ENCODE measurements around the gene ANAPC5.

Gene ANAPC5

DNA sequence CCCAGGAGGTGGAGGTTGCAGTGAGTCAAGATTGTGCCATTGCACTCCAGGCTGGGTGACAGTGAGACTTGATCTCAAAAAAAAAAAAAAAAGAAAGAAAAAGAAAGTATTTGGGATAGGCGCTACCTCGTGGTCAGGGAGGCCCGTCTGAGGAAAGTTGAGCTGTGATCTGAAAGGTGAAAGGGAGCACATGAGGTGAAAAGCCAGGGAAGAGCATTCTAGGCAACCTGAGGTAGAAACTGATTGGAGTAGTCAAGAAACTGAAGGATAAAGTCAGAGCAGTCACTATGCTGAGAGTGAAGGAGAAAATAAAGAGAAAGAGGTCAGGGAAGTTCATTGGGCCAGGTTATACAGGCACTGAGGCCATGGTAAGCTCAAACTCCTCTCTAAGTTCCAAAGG is 7.7 kb downstream of the ANAPC5 start:
- no peak for ATAC-seq (ENCODE audit: low read depth)
- peaks cover 80% of the 10 kb centered on the region for H3K36me3 ChIP-seq (ENCODE audit: low read depth)
- peaks cover 2% of the 10 kb centered on the region for H3K9me3 ChIP-seq (ENCODE audit: severe bottlenecking)
- H3K4me3 ChIP-seq (ENCODE audit: severe bottlenecking), result no peak overlapping the region
- no peaks in the 10 kb centered on the region for H3K27me3 ChIP-seq (ENCODE audit: insufficient read depth, poor library complexity, severe bottlenecking)
- H3K27ac ChIP-seq (ENCODE audit: poor library complexity, severe bottlenecking), result no peak overlapping the region
- TF ChIP-seq, protein P1, sequence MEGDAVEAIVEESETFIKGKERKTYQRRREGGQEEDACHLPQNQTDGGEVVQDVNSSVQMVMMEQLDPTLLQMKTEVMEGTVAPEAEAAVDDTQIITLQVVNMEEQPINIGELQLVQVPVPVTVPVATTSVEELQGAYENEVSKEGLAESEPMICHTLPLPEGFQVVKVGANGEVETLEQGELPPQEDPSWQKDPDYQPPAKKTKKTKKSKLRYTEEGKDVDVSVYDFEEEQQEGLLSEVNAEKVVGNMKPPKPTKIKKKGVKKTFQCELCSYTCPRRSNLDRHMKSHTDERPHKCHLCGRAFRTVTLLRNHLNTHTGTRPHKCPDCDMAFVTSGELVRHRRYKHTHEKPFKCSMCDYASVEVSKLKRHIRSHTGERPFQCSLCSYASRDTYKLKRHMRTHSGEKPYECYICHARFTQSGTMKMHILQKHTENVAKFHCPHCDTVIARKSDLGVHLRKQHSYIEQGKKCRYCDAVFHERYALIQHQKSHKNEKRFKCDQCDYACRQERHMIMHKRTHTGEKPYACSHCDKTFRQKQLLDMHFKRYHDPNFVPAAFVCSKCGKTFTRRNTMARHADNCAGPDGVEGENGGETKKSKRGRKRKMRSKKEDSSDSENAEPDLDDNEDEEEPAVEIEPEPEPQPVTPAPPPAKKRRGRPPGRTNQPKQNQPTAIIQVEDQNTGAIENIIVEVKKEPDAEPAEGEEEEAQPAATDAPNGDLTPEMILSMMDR (IDR thresholded peaks at IDR 0.05; ENCODE audit: poor library complexity, severe bottlenecking), result no peak
- no peak for DNase-seq (ENCODE audit: low spot score)
- H3K4me1 ChIP-seq (ENCODE audit: insufficient read depth, poor library complexity, severe bottlenecking), result no peaks in the 10 kb centered on the region

DNA sequence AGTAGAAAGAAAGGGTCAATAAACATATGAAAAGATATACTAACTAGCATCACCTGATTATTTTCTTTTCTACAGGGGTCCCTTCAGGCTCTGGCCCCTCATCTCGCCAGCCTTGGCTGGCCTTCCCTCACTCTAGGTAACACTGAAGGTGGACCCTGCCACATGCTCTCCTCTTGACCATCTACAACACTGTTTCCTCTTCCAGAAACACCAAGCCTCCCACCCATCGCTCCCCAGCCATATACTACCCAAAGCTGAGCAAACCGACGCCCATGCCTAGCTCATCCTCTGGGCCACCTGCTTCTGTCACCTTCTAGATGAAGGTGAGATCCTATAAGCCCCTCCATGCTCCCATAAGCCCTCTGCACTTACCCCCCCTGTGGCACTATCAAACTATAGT is 14.8 kb downstream of the ANAPC5 start:
- no peak for ATAC-seq (ENCODE audit: low read depth)
- DNase-seq (ENCODE audit: low spot score), result no peak
- Histone ChIP-seq H3K36me3 (ENCODE audit: low read depth) (peaks cover 79% of the 10 kb centered on the region), H3K4me3 (ENCODE audit: severe bottlenecking) (no peak overlapping the region), H3K4me1 (ENCODE audit: insufficient read depth, poor library complexity, severe bottlenecking) (no peaks in the 10 kb centered on the region), H3K27ac (ENCODE audit: poor library complexity, severe bottlenecking) (no peak overlapping the region), H3K27me3 (ENCODE audit: insufficient read depth, poor library complexity, severe bottlenecking) (no peaks in the 10 kb centered on the region), H3K9me3 (ENCODE audit: severe bottlenecking) (peaks cover 2% of the 10 kb centered on the region)
- TF ChIP-seq, protein P1 (IDR thresholded peaks at IDR 0.05; ENCODE audit: poor library complexity, severe bottlenecking), result no peak

DNA sequence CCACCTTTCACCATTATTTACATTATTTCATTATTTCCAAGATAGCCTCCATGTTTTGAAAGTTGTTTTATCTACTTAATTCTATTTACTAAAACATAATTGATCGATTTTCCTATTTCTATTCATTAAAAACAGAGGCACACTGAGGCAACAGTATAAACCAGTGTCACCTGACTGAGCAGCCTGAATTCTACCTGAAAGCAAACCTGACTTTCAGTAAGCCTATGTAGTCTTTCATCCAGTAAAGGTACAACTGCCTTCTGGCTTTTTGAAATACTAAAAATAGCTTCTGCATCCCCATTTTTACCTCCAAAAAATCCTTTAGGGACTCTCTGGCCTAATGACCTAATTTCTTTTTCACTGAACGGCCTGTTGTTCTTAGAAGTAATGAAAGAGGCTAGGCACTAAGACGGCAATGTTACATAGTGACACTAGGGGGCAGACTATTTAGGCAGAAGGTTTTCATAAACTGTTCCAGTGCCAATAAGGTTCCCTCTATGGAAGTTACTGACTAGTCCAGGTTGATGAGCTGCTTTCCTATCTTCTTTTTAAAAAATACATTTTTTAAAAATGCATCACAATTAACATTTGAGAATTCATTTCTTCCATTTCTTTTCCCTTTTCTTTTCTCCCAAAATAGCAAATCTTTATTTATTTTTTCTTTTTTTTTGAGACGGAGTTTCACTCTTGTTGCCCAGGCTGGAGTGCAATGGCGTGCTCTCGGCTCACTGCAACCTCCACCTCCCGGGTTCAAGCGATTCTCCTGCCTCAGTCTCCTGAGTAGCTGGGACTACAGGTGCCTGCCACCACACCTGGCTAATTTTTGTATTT is 17.5 kb downstream of the ANAPC5 start:
- Histone ChIP-seq H3K4me3 (ENCODE audit: severe bottlenecking) (no peak overlapping the region), H3K36me3 (ENCODE audit: low read depth) (peaks cover 85% of the 10 kb centered on the region), H3K4me1 (ENCODE audit: insufficient read depth, poor library complexity, severe bottlenecking) (no peaks in the 10 kb centered on the region), H3K27ac (ENCODE audit: poor library complexity, severe bottlenecking) (no peak overlapping the region), H3K27me3 (ENCODE audit: insufficient read depth, poor library complexity, severe bottlenecking) (no peaks in the 10 kb centered on the region), H3K9me3 (ENCODE audit: severe bottlenecking) (no peaks in the 10 kb centered on the region)
- peak; percentile 80 for ATAC-seq (ENCODE audit: low read depth)
- DNase-seq (ENCODE audit: low spot score), result no peak
- TF ChIP-seq, protein P1 (IDR thresholded peaks at IDR 0.05; ENCODE audit: poor library complexity, severe bottlenecking), result peak; percentile 93

DNA sequence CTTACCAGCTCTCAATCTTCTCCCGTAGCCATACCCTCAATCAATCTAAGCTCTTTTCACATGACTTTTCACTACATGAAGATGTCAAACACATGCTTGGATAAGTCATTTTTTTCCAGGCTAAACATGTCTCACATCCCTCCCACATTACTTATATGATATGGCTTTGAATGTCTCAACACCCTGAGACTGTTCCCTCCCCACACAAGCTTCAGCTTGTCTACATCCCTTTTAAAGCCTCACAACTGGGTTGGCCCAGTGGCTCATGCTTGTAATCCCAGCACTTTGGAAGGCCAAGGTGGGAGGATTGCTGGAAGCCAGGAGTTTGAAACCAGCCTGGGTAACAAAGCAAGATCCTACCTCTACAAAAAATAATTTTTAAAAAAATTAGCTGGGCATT is 18.5 kb downstream of the ANAPC5 start:
- DNase-seq (ENCODE audit: low spot score), result no peak
- Histone ChIP-seq H3K36me3 (ENCODE audit: low read depth) (peaks cover 90% of the 10 kb centered on the region), H3K27me3 (ENCODE audit: insufficient read depth, poor library complexity, severe bottlenecking) (no peaks in the 10 kb centered on the region), H3K27ac (ENCODE audit: poor library complexity, severe bottlenecking) (no peak overlapping the region), H3K4me3 (ENCODE audit: severe bottlenecking) (no peak overlapping the region), H3K9me3 (ENCODE audit: severe bottlenecking) (no peaks in the 10 kb centered on the region), H3K4me1 (ENCODE audit: insufficient read depth, poor library complexity, severe bottlenecking) (no peaks in the 10 kb centered on the region)
- TF ChIP-seq, protein P1 (IDR thresholded peaks at IDR 0.05; ENCODE audit: poor library complexity, severe bottlenecking), result no peak
- ATAC-seq (ENCODE audit: low read depth), result no peak

DNA sequence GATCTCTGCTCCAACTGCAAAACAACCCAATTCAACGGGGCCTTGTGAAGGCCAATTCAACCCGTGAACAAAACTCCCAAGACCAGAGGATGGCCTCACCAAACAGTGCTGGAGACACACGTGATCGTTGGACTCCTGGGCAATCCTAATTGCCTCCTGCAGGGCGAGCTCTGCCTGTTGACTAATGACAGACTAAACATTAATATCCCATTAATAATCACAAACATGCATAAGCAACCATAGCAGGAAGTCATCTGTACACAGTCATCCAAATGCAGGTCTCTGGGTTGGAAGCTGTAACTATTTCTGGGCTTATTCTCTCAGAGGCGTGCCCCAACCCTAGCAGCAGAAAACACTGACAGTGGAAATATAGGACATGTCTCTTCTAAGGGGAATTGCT is 21.0 kb downstream of the ANAPC5 start:
- TF ChIP-seq, protein P1 (IDR thresholded peaks at IDR 0.05; ENCODE audit: poor library complexity, severe bottlenecking), result no peak
- H3K36me3 ChIP-seq (ENCODE audit: low read depth), result peaks cover 99% of the 10 kb centered on the region
- ATAC-seq (ENCODE audit: low read depth) (no peak), DNase-seq (ENCODE audit: low spot score) (no peak)
- H3K27ac ChIP-seq (ENCODE audit: poor library complexity, severe bottlenecking), result no peak overlapping the region
- H3K4me3 ChIP-seq (ENCODE audit: severe bottlenecking), result no peak overlapping the region
- no peaks in the 10 kb centered on the region for H3K27me3 ChIP-seq (ENCODE audit: insufficient read depth, poor library complexity, severe bottlenecking)
- H3K4me1 ChIP-seq (ENCODE audit: insufficient read depth, poor library complexity, severe bottlenecking), result no peaks in the 10 kb centered on the region
- H3K9me3 ChIP-seq (ENCODE audit: severe bottlenecking), result no peaks in the 10 kb centered on the region

All from RWPE2 (cell line).